DND-41 (cell line): ENCODE results near the gene ZFTA.
A peak's percentile ranks its signal among the peaks of the same experiment; 100 is the strongest.

Experiments used
- ATAC-seq: fragments of 200-7000 bp; cut with Tn5 transposase; 3 replicates; pipeline ENCODE4 v1.9.1; 2021; ENCODE audit warnings: low read depth; ENCODE audit not compliant: insufficient read depth
- DNase-seq: peaks from one replicate; pipeline ENCODE4 v3.0.0-alpha.2; 2020
- H2AFZ ChIP-seq: 2 replicates; pipeline ENCODE4 v1.6.0; 2012; ENCODE audit warnings: low read depth, low read length
- H3K27ac ChIP-seq: 2 replicates; pipeline ENCODE4 v1.5.1; 2012; ENCODE audit warnings: low read length, inconsistent platforms
- H3K27me3 ChIP-seq: fragments of 200-600 bp; sonication (generic); 2 replicates; pipeline ENCODE4 v1.6.0; 2012; ENCODE audit warnings: low read length, mild to moderate bottlenecking, inconsistent platforms; ENCODE audit not compliant: insufficient read depth, poor library complexity
- H3K36me3 ChIP-seq: 2 replicates; pipeline ENCODE4 v1.5.1; 2012; ENCODE audit warnings: low read length, inconsistent platforms; ENCODE audit not compliant: insufficient read depth
- H3K4me1 ChIP-seq: 2 replicates; pipeline ENCODE4 v1.5.1; 2012; ENCODE audit warnings: mild to moderate bottlenecking, low read length; ENCODE audit not compliant: insufficient read depth
- H3K4me2 ChIP-seq: 2 replicates; pipeline ENCODE4 v1.6.0; 2012; ENCODE audit warnings: mild to moderate bottlenecking, moderate library complexity, low read length, inconsistent platforms; ENCODE audit not compliant: insufficient read depth
- H3K4me3 ChIP-seq, 2 experiments: fragments of 200-600 bp in 1 of 2; shearing (Covaris generic) in 1 of 2; 2 replicates each; pipeline ENCODE4 v1.5.1; 2012 to 2016; ENCODE audit warnings: inconsistent platforms in 2 of 2, low read length in 2 of 2, mild to moderate bottlenecking in 2 of 2, low read depth in 1 of 2, moderate library complexity in 1 of 2
- H3K79me2 ChIP-seq: 2 replicates; pipeline ENCODE4 v1.6.0; 2012; ENCODE audit warnings: low read length, inconsistent platforms; ENCODE audit not compliant: insufficient read depth
- H3K9ac ChIP-seq: 2 replicates; pipeline ENCODE4 v1.6.0; 2012; ENCODE audit warnings: low read depth, mild to moderate bottlenecking, inconsistent platforms, low read length, moderate library complexity
- H3K9me3 ChIP-seq: 2 replicates; pipeline ENCODE4 v1.5.1; 2012; ENCODE audit warnings: low read length, moderate library complexity, mild to moderate bottlenecking, inconsistent platforms; ENCODE audit not compliant: insufficient read depth, severe bottlenecking
- H4K20me1 ChIP-seq: 2 replicates; pipeline ENCODE4 v1.6.0; 2012; ENCODE audit warnings: low read length; ENCODE audit not compliant: insufficient read depth
- CTCF ChIP-seq: IDR thresholded peaks from 2 replicates; pipeline ENCODE4 v1.5.1; 2012; ENCODE audit warnings: borderline replicate concordance, low read length, moderate library complexity, mild to moderate bottlenecking; ENCODE audit not compliant: poor library complexity, severe bottlenecking; ENCODE audit errors: extremely low read depth
- EZH2 ChIP-seq: IDR thresholded peaks from 3 replicates; pipeline ENCODE4 v1.6.1; 2012; ENCODE audit warnings: borderline replicate concordance, low read depth, mild to moderate bottlenecking, moderate library complexity, low read length, inconsistent platforms; ENCODE audit not compliant: severe bottlenecking

ZFTA gene

GRCh38 chr11:63747011-63747410, 21.6 kb downstream of the ZFTA start:
- no peak for ATAC-seq
- no peak overlapping the region for H3K4me2 ChIP-seq
- no peak for DNase-seq
- H4K20me1 ChIP-seq: peaks cover 30% of the 10 kb centered on the region; the same call in 1 of the 2 replicates
- peaks cover 65% of the 10 kb centered on the region for H3K79me2 ChIP-seq
- H3K27ac ChIP-seq: no peak overlapping the region
- no peak overlapping the region for H2AFZ ChIP-seq
- no peaks in the 10 kb centered on the region for H3K27me3 ChIP-seq
- H3K9ac ChIP-seq: no peak overlapping the region
- TF ChIP-seq EZH2: no peak
- no peak for TF ChIP-seq CTCF
- H3K4me3 ChIP-seq: no peak overlapping the region
- H3K36me3 ChIP-seq: peaks cover 35% of the 10 kb centered on the region
- no peaks in the 10 kb centered on the region for H3K9me3 ChIP-seq
- no peaks in the 10 kb centered on the region for H3K4me1 ChIP-seq

DNA sequence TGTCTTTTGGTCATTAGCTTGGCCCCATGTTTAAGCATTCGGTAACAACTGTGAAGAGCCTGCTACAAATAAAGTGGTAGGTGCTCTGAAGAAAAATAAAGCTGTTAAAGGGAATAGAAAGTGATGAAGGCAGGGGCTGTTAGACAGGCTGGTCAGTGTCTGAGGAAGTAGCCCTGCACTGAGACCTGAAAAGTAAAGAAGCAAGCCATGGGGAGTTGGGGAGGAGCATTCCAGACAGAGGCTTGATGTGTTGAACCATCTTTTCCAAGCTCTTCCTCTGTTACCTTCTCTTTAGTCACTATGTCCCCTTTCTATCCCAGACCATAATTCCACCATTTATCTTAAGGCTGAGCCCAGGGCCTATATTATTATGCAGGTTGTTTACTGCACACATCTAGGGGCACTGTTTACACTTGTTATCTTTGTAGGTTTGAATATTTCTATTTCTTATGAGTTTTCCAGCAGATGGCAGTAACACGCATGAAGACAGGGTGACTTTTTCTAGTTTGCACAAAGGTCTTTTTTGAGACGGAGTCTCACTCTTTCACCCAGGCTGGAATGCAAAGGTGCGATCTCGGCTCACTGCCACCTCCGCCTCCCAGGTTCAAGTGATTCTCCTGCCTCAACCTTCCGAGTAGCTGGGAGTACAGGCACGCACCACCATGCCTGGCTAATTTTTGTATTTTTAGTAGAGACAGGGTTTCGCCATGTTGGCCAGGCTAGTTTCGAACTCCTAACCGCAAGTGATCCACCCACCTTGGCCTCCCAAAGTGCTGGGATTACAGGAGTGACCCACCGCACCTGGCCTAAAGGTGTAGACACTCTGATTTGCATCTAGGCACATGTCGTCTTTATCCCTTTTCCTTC, 23.0 kb downstream of the ZFTA start:
- peaks cover 22% of the 10 kb centered on the region for H3K36me3 ChIP-seq
- no peak overlapping the region for H3K9ac ChIP-seq
- H3K27me3 ChIP-seq: no peaks in the 10 kb centered on the region
- no peak overlapping the region for H2AFZ ChIP-seq
- peaks cover 31% of the 10 kb centered on the region; the same call in 1 of the 2 replicates for H4K20me1 ChIP-seq
- H3K27ac ChIP-seq: no peak overlapping the region
- peak; percentile 47; the same call in 1 of the 3 replicates for ATAC-seq
- H3K4me2 ChIP-seq: no peak overlapping the region
- DNase-seq: no peak
- TF ChIP-seq CTCF (peak; percentile 42), EZH2 (no peak)
- peaks cover 78% of the 10 kb centered on the region for H3K79me2 ChIP-seq
- H3K4me1 ChIP-seq: no peaks in the 10 kb centered on the region
- H3K4me3 ChIP-seq: no peak overlapping the region
- H3K9me3 ChIP-seq: no peaks in the 10 kb centered on the region

GRCh38 chr11:63738720-63739360, 29.7 kb downstream of the ZFTA start:
- TF ChIP-seq CTCF (peak; percentile 88), EZH2 (no peak)
- no peak overlapping the region for H2AFZ ChIP-seq
- H3K79me2 ChIP-seq: peaks cover 59% of the 10 kb centered on the region

More at GRCh38 chr11:63738720-63739360, 29.7 kb downstream of the ZFTA start:
- H3K4me2 ChIP-seq: peak overlapping the region; percentile 50
- DNase-seq (peak; percentile 70), ATAC-seq (peak; percentile 50; the same call in 1 of the 3 replicates)
- H3K36me3 ChIP-seq: no peaks in the 10 kb centered on the region
- no peak overlapping the region for H3K27ac ChIP-seq
- no peak overlapping the region for H3K4me3 ChIP-seq
- no peaks in the 10 kb centered on the region for H3K27me3 ChIP-seq
- no peak overlapping the region for H3K9ac ChIP-seq
- H4K20me1 ChIP-seq: peaks cover 25% of the 10 kb centered on the region; the same call in 1 of the 2 replicates
- peaks cover 4% of the 10 kb centered on the region; the same call in 1 of the 2 replicates for H3K4me1 ChIP-seq
- no peaks in the 10 kb centered on the region for H3K9me3 ChIP-seq
